Thoracic aorta (tissue), 2 donors: ENCODE data around the gene ARRDC4. TPM values are rescaled to one million over a fixed set of nuclear protein-coding genes. Genes with fewer than 3 reads are reported as not detected.

ENCODE experiments used
- ATAC-seq: fragments of 150-250 bp; one replicate; pipeline ENCODE4 v1.8.0; 2017; ENCODE audit warnings: low read depth; ENCODE audit not compliant: insufficient number of reproducible peaks, low FRiP score
- DNase-seq: peaks from one replicate; pipeline ENCODE4 v3.0.0-alpha.2; 2020; ENCODE audit warnings: low spot score
- H3K27ac ChIP-seq, 2 donors: fragments of 200-600 bp; sonication (generic); 1 replicate in 1 of 2; 2 replicates in 1 of 2; pipeline ENCODE4 v1.5.1; 2016; ENCODE audit warnings: mild to moderate bottlenecking in 2 of 2, moderate library complexity in 2 of 2
- H3K27me3 ChIP-seq: fragments of 200-600 bp; sonication (generic); replicated peaks from 2 replicates; pipeline ENCODE4 v1.6.0; 2016; ENCODE audit warnings: mild to moderate bottlenecking; ENCODE audit not compliant: insufficient read depth
- H3K36me3 ChIP-seq: fragments of 200-600 bp; sonication (generic); one replicate; pipeline ENCODE4 v1.5.1; 2016
- H3K4me1 ChIP-seq, 2 donors: fragments of 200-600 bp; sonication (generic); 1 replicate in 1 of 2; 2 replicates in 1 of 2; pipeline versions ENCODE4 v1.5.1 to v1.6.0; 2016; ENCODE audit warnings: low read depth in 2 of 2, mild to moderate bottlenecking in 1 of 2; ENCODE audit not compliant: control insufficient read depth in 1 of 2
- H3K4me3 ChIP-seq: fragments of 200-600 bp; sonication (generic); 2 replicates; pipeline ENCODE4 v1.5.1; 2016; ENCODE audit warnings: mild to moderate bottlenecking
- H3K9me3 ChIP-seq: fragments of 200-600 bp; sonication (generic); 2 replicates; pipeline ENCODE4 v1.5.1; 2016
- total RNA-seq, 2 donors: library from RNA; depleted of rRNA; stranded (reverse); fragments of >200 nt; gene quantifications; one replicate each; pipeline versions ENCODE4 v1.1.0 to v1.2.3, GENCODE V29; 2016
- TF ChIP-seq, protein P1 (sequence below): fragments of 200-600 bp; sonication (generic); IDR thresholded peaks from one replicate; pipeline ENCODE4 v1.5.1; 2019; ENCODE audit warnings: antibody characterized with exemption

The ARRDC4 gene
- total RNA-seq, 2 donors from 2014 or later: 18.8 to 31.0 TPM

DNA sequence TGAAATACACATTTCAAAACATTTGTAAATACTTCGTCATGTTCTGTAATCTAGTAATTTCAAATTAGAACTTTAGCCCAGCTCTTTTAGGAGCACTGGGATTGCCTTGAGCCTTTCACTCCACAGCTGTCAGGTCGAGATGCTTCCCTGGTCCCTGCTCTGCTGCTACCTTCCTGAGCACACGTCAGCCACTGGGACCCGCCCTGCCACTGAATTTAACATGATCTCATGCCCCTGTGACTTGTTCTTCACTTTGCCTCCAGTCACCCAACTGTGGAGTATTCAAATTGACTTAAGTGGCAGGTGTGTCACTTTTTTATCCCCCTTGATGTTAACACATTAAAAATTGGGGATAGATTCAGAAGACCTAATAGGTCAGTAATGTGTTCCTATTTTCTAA is 3.3 kb downstream of the ARRDC4 start:
- Histone ChIP-seq H3K4me3 (no peak overlapping the region), H3K27me3 (no peaks in the 10 kb centered on the region), H3K9me3 (no peaks in the 10 kb centered on the region), H3K4me1 (peaks cover 14 to 20% of the 10 kb centered on the region in 2 donors), H3K36me3 (no peaks in the 10 kb centered on the region), H3K27ac (no peak overlapping the region)
- ATAC-seq (no peak), DNase-seq (no peak)
- TF ChIP-seq, protein P1, sequence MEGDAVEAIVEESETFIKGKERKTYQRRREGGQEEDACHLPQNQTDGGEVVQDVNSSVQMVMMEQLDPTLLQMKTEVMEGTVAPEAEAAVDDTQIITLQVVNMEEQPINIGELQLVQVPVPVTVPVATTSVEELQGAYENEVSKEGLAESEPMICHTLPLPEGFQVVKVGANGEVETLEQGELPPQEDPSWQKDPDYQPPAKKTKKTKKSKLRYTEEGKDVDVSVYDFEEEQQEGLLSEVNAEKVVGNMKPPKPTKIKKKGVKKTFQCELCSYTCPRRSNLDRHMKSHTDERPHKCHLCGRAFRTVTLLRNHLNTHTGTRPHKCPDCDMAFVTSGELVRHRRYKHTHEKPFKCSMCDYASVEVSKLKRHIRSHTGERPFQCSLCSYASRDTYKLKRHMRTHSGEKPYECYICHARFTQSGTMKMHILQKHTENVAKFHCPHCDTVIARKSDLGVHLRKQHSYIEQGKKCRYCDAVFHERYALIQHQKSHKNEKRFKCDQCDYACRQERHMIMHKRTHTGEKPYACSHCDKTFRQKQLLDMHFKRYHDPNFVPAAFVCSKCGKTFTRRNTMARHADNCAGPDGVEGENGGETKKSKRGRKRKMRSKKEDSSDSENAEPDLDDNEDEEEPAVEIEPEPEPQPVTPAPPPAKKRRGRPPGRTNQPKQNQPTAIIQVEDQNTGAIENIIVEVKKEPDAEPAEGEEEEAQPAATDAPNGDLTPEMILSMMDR: no peak

DNA sequence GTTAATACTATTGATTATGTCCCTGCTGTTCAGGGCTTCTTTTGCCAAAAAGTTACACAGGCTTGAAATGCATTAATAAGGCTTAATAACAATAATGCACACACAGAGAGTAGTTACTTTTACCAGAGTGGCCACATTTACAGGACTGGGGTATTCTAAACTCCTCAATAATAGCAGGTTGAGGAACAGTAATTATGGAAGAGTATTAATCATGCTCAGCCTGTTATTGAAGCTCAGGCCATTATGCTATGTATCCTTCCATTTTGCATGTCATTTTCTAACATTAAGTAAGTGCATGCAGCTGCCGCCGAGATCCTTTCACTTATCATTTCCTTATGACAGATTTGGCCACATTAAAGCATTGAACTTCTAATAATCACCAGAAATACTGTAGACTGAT is 5.7 kb downstream of the ARRDC4 start:
- Histone ChIP-seq H3K4me3 (no peak overlapping the region), H3K27ac (no peak overlapping the region), H3K36me3 (peaks cover 12% of the 10 kb centered on the region), H3K27me3 (no peaks in the 10 kb centered on the region), H3K4me1 (peaks cover 10 to 13% of the 10 kb centered on the region in 2 donors), H3K9me3 (no peaks in the 10 kb centered on the region)
- DNase-seq (no peak), ATAC-seq (no peak)
- TF ChIP-seq, protein P1: no peak

DNA sequence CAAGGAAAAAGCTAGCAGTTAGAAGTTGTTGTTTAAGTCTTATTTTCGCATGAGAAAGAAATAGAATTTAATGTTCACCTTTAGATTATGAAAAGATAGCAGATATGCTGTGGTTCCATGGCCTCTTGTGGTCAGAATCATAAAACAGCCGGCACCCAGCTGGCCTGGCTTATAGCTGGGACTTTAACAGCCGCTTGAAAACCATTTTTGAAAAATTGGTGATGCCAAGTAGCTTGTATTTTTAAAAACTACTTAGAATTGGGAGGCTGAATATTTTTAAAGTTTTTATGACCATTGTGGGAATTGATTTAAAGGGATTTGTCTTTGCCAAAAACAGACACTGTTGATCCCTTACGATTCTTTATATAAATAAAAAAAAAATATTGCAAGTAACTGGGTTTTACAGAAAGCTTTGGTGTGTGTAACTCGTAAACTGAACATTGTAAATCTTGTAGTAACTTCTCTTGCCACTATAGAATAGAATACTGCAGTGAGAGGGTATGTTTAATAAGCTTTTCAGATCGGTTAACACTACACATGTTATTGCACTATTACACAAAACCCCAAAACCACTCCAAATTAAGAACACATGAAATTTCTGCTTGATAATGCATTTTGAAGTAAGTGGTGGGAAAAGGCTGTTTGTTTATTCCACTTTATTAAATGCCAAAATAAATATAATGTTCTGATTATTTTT is 6.6 kb downstream of the ARRDC4 start:
- TF ChIP-seq, protein P1: no peak
- no peaks in the 10 kb centered on the region for H3K9me3 ChIP-seq
- no peak for ATAC-seq
- H3K36me3 ChIP-seq: peaks cover 19% of the 10 kb centered on the region
- no peak overlapping the region for H3K27ac ChIP-seq
- H3K4me1 ChIP-seq: peaks cover 5 to 10% of the 10 kb centered on the region in 2 donors
- no peaks in the 10 kb centered on the region for H3K27me3 ChIP-seq
- no peak overlapping the region for H3K4me3 ChIP-seq
- no peak for DNase-seq

DNA sequence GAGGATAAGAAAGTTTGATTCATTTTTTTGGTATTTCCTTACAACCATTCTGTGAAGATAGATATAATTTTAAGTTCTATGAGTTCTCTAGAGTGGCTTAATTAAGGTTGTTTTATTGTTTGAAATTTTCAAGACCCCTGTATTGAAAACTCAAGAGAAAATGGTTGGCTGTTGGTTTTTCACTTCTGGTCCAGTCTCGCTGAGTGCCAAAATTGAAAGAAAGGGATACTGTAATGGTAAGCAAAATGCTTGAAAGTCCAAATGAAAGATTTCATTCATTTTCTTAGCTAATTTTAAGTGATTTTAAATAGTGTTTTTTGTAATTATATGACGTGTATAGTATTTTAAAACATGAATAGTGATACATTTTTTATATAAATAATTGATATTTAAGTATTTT is 7.4 kb downstream of the ARRDC4 start:
- no peaks in the 10 kb centered on the region for H3K27me3 ChIP-seq
- DNase-seq (no peak), ATAC-seq (no peak)
- no peak overlapping the region for H3K27ac ChIP-seq
- H3K4me3 ChIP-seq: no peak overlapping the region
- H3K9me3 ChIP-seq: no peaks in the 10 kb centered on the region
- peaks cover 4 to 8% of the 10 kb centered on the region in 2 donors for H3K4me1 ChIP-seq
- TF ChIP-seq, protein P1: no peak
- peaks cover 19% of the 10 kb centered on the region for H3K36me3 ChIP-seq

DNA sequence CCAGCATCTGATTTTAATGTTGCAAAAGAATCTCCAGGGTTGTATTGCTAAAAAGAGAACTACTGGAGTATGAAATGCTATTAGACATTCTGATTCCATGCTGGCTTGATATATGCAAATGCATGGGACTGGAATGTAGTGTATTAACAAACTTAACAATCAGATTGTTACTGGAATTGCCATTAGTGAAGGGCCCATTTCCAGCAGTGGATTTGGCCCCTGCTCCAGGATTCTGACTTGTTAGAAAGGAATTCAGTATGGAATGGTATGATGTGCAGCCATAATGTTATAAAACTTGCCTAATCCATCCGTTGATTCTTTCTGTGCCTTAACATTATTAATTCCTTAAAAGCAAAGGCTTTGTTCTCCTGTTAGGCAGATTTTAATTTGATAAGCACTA is 7.9 kb downstream of the ARRDC4 start:
- no peaks in the 10 kb centered on the region for H3K27me3 ChIP-seq
- H3K4me1 ChIP-seq: peaks cover 4 to 7% of the 10 kb centered on the region in 2 donors
- no peak overlapping the region for H3K4me3 ChIP-seq
- H3K36me3 ChIP-seq: peaks cover 19% of the 10 kb centered on the region
- no peaks in the 10 kb centered on the region for H3K9me3 ChIP-seq
- H3K27ac ChIP-seq: no peak overlapping the region
- DNase-seq (no peak), ATAC-seq (no peak)
- TF ChIP-seq, protein P1: no peak
